CD4-positive, alpha-beta T cell treated with Interleukin-17A for 1 hour (primary cell): ENCODE measurements around the gene ATXN10.
"Not testable (repeated sequence)": the region's sequence is repeated elsewhere in the genome, so short reads cannot be mapped to it uniquely, and the experiment has no call there.

Experiments used
- DNase-seq: peaks from one replicate; pipeline ENCODE4 v3.0.0-alpha.2; 2020

The ATXN10 gene

GRCh38 chr22:45680932-45681700, 9.5 kb downstream of the ATXN10 start:
- no peak for DNase-seq

- DNase-seq = no peak
Observed at GRCh38 chr22:45682064-45682463, 10.4 kb downstream of the ATXN10 start.

- DNase-seq = not testable (repeated sequence)
Observed at GRCh38 chr22:45682773-45683172, 11.1 kb downstream of the ATXN10 start.

GRCh38 chr22:45683248-45683647, 11.6 kb downstream of the ATXN10 start:
- no peak for DNase-seq

GRCh38 chr22:45683680-45684079, 12.0 kb downstream of the ATXN10 start:
- DNase-seq = no peak

GRCh38 chr22:45684169-45684568, 12.5 kb downstream of the ATXN10 start:
- no peak for DNase-seq

- no peak for DNase-seq
Observed at GRCh38 chr22:45684752-45685574, 13.3 kb downstream of the ATXN10 start.

- no peak for DNase-seq
Observed at GRCh38 chr22:45686004-45686403, 14.4 kb downstream of the ATXN10 start.

- DNase-seq = no peak
Observed at GRCh38 chr22:45686836-45687235, 15.2 kb downstream of the ATXN10 start.

- DNase-seq = no peak
Observed at GRCh38 chr22:45688600-45689080, 17.0 kb downstream of the ATXN10 start.

- DNase-seq = no peak
Observed at GRCh38 chr22:45689211-45689610, 17.6 kb downstream of the ATXN10 start.

- DNase-seq = no peak
Observed at GRCh38 chr22:45690008-45690407, 18.4 kb downstream of the ATXN10 start.

- no peak for DNase-seq
Observed at GRCh38 chr22:45692549-45692948, 20.9 kb downstream of the ATXN10 start.

- no peak for DNase-seq
Observed at GRCh38 chr22:45693835-45694234, 22.2 kb downstream of the ATXN10 start.

- DNase-seq = no peak
Observed at GRCh38 chr22:45696227-45696626, 24.6 kb downstream of the ATXN10 start.

GRCh38 chr22:45698094-45698493, 26.5 kb downstream of the ATXN10 start:
- DNase-seq = no peak

- no peak for DNase-seq
Observed at GRCh38 chr22:45702981-45703380, 31.3 kb downstream of the ATXN10 start.

GRCh38 chr22:45703758-45704157, 32.1 kb downstream of the ATXN10 start:
- no peak for DNase-seq

GRCh38 chr22:45704648-45705047, 33.0 kb downstream of the ATXN10 start:
- DNase-seq = no peak

GRCh38 chr22:45707605-45708004, 36.0 kb downstream of the ATXN10 start:
- no peak for DNase-seq

GRCh38 chr22:45708145-45708544, 36.5 kb downstream of the ATXN10 start:
- no peak for DNase-seq

- no peak for DNase-seq
Observed at GRCh38 chr22:45709060-45709739, 37.6 kb downstream of the ATXN10 start.

- DNase-seq = no peak
Observed at GRCh38 chr22:45709866-45710265, 38.2 kb downstream of the ATXN10 start.
